ENCODE data around the gene MEPCE.

The MEPCE gene

DNA sequence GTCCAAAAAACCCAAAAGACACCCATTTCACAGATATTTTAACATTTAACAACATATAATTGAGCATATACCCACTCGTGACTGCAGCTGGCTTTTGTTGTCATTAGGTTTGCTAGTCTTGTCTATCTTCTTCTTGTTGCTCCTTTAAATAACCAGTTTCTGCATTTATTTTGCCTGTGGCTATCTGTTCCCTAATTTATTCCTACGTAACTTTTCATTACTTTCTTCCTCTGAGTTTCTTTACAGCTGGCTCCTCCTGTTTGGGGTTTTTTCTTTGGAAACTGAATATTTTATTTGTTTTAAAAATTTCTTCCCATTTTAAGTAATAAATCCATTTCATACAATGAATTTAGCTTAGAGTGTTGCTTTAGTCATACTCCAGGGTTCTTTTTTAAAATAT lies 41.9 kb upstream of the MEPCE start:
- H3K4me3 ChIP-seq (ENCODE audit: low read depth, low read length): no peak overlapping the region
- no peak for DNase-seq
- TF ChIP-seq, protein P1, sequence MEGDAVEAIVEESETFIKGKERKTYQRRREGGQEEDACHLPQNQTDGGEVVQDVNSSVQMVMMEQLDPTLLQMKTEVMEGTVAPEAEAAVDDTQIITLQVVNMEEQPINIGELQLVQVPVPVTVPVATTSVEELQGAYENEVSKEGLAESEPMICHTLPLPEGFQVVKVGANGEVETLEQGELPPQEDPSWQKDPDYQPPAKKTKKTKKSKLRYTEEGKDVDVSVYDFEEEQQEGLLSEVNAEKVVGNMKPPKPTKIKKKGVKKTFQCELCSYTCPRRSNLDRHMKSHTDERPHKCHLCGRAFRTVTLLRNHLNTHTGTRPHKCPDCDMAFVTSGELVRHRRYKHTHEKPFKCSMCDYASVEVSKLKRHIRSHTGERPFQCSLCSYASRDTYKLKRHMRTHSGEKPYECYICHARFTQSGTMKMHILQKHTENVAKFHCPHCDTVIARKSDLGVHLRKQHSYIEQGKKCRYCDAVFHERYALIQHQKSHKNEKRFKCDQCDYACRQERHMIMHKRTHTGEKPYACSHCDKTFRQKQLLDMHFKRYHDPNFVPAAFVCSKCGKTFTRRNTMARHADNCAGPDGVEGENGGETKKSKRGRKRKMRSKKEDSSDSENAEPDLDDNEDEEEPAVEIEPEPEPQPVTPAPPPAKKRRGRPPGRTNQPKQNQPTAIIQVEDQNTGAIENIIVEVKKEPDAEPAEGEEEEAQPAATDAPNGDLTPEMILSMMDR (IDR thresholded peaks at IDR 0.05; ENCODE audit: low read depth, low read length, missing control alignments): no peak
- no peaks in the 10 kb centered on the region for H3K36me3 ChIP-seq (replicated peaks)
- peaks cover 9% of the 10 kb centered on the region for H3K27me3 ChIP-seq (replicated peaks)
- no peak overlapping the region for H3K27ac ChIP-seq
- in situ Hi-C loops (cut with HindIII; ENCODE audit: low pct_ligation_motif_present, low sequenced_read_pairs): no loop called here

- DNase-seq: no peak
- peaks cover 9% of the 10 kb centered on the region for H3K27me3 ChIP-seq (replicated peaks)
- in situ Hi-C loops (cut with HindIII; ENCODE audit: low pct_ligation_motif_present, low sequenced_read_pairs): no loop called here
- no peaks in the 10 kb centered on the region for H3K36me3 ChIP-seq (replicated peaks)
- H3K4me3 ChIP-seq (ENCODE audit: low read depth, low read length): no peak overlapping the region
- TF ChIP-seq, protein P1 (IDR thresholded peaks at IDR 0.05; ENCODE audit: low read depth, low read length, missing control alignments): no peak
- no peak overlapping the region for H3K27ac ChIP-seq
These were observed 40.1 kb upstream of the MEPCE start for GRCh38 chr7:100389437-100390088.

DNA sequence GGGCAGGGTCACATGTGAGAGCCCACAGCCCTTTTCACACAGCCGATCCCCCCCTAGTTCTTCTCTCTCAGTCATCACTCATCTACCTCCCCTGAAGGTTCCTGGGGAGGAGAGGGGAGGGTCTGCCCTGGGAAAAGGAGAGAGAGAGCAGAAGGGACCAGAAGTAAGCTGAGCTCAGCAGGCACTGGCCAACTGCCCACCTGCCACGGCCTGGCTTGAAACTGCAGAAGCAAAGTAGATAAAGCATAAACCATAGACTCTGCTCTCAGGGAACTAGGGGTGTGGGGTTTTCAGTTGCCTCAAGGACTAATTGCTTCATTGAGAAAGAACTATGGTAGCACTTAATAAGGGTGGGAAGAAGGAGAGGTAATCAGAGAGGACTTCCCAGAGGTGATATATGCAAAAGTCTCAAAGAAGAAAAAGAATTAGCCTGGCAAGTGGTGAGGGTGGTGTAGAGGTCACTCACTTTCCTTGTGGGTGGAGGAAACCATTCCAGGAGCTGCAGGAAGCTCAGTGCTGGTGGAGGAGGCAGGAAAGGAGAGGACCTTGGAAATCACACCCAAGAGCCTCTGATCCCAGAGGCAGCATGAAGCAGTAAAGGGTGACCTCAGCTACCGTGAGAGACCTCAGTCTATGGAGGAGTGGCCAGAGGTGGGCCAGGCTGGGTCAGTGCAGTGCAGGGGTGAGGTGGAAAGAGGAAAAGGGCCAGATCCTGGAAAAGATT lies 39.2 kb upstream of the MEPCE start:
- in situ Hi-C loops (cut with HindIII; ENCODE audit: low pct_ligation_motif_present, low sequenced_read_pairs): no loop called here
- H3K27me3 ChIP-seq (replicated peaks): peaks cover 9% of the 10 kb centered on the region
- no peak for DNase-seq
- H3K4me3 ChIP-seq (ENCODE audit: low read depth, low read length): no peak overlapping the region
- TF ChIP-seq, protein P1 (IDR thresholded peaks at IDR 0.05; ENCODE audit: low read depth, low read length, missing control alignments): no peak
- no peaks in the 10 kb centered on the region for H3K36me3 ChIP-seq (replicated peaks)
- H3K27ac ChIP-seq: no peak overlapping the region

GRCh38 chr7:100393233-100393905 lies 36.3 kb upstream of the MEPCE start:
- TF ChIP-seq, protein P1 (IDR thresholded peaks at IDR 0.05; ENCODE audit: low read depth, low read length, missing control alignments): no peak
- no peak overlapping the region for H3K27ac ChIP-seq
- no peaks in the 10 kb centered on the region for H3K36me3 ChIP-seq (replicated peaks)
- no peak overlapping the region for H3K4me3 ChIP-seq (ENCODE audit: low read depth, low read length)
- DNase-seq: no peak
- H3K27me3 ChIP-seq (replicated peaks): peaks cover 7% of the 10 kb centered on the region
- in situ Hi-C loops (cut with HindIII; ENCODE audit: low pct_ligation_motif_present, low sequenced_read_pairs): no loop called here

DNA sequence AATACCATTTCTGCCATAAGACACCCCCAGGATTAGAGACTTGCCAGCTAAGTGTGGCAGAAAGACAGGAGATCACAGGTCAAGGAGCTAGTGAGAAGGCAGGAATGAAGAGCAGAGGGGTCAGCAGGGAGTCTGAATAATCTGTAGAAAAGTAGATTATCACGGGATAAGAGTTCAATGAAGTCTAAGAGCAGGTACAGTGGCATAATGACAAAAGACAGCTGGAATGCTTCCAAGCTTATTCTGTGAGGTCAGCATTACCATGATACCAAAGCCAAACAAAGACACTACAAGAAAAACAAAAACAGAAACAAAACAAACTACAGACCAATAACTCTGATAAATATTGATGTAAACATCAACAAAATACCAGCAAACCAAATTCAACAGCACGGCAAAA lies 35.6 kb upstream of the MEPCE start:
- Histone ChIP-seq H3K27ac (no peak overlapping the region), H3K4me3 (ENCODE audit: low read depth, low read length) (no peak overlapping the region), H3K36me3 (replicated peaks) (no peaks in the 10 kb centered on the region), H3K27me3 (replicated peaks) (peaks cover 7% of the 10 kb centered on the region)
- TF ChIP-seq, protein P1 (IDR thresholded peaks at IDR 0.05; ENCODE audit: low read depth, low read length, missing control alignments): no peak
- DNase-seq: no peak
- in situ Hi-C loops (cut with HindIII; ENCODE audit: low pct_ligation_motif_present, low sequenced_read_pairs): no loop called here

Measured in brain microvascular endothelial cell (primary cell).